ENCODE data around the gene CPLX4.

CPLX4 gene

GRCh38 chr18:59318460-59319050 lies at the start of gene CPLX4:
Gene CPLX4, minus strand, starts transcription at chr18:59318649. Its CDS starts 187 bp downstream, at chr18:59318462.
- no peak for FAIRE-seq

GRCh38 chr18:59360381-59360780 lies 41.9 kb upstream of the CPLX4 start:
- FAIRE-seq: no peak

- no peak for FAIRE-seq
Measured at GRCh38 chr18:59359576-59359952, 41.1 kb upstream of the CPLX4 start.

GRCh38 chr18:59358712-59359575 lies 40.5 kb upstream of the CPLX4 start, which contains the start of gene LMAN1:
Gene LMAN1, minus strand, starts transcription at chr18:59359265. Its CDS starts 21 bp downstream, at chr18:59359244.
- peak; percentile 47 for FAIRE-seq

- FAIRE-seq: no peak
Measured at GRCh38 chr18:59358414-59358711, 39.9 kb upstream of the CPLX4 start.

- no peak for FAIRE-seq
Measured at GRCh38 chr18:59357928-59358327, 39.5 kb upstream of the CPLX4 start.

GRCh38 chr18:59354731-59355130 lies 36.3 kb upstream of the CPLX4 start:
- FAIRE-seq: no peak

GRCh38 chr18:59353079-59353680 lies 34.7 kb upstream of the CPLX4 start:
- no peak for FAIRE-seq

GRCh38 chr18:59352250-59352855 lies 33.9 kb upstream of the CPLX4 start:
- no peak for FAIRE-seq

- no peak for FAIRE-seq
Measured at GRCh38 chr18:59345556-59345955, 27.1 kb upstream of the CPLX4 start.

GRCh38 chr18:59344996-59345395 lies 26.5 kb upstream of the CPLX4 start:
- FAIRE-seq: no peak

GRCh38 chr18:59343926-59344325 lies 25.5 kb upstream of the CPLX4 start:
- no peak for FAIRE-seq

GRCh38 chr18:59340817-59341216 lies 22.4 kb upstream of the CPLX4 start:
- peak; percentile 37 for FAIRE-seq

GRCh38 chr18:59340312-59340711 lies 21.9 kb upstream of the CPLX4 start:
- FAIRE-seq: no peak

- FAIRE-seq: no peak
Measured at GRCh38 chr18:59332986-59333385, 14.5 kb upstream of the CPLX4 start.

GRCh38 chr18:59328683-59329082 lies 10.2 kb upstream of the CPLX4 start:
- FAIRE-seq: no peak

GRCh38 chr18:59325965-59326364 lies 7.5 kb upstream of the CPLX4 start:
- no peak for FAIRE-seq

- no peak for FAIRE-seq
Measured at GRCh38 chr18:59324623-59324971, 6.1 kb upstream of the CPLX4 start.

GRCh38 chr18:59323931-59324622 lies 5.6 kb upstream of the CPLX4 start:
- no peak for FAIRE-seq

GRCh38 chr18:59311631-59312030 lies 6.8 kb downstream of the CPLX4 start:
- no peak for FAIRE-seq

GRCh38 chr18:59308938-59309260 lies 9.6 kb downstream of the CPLX4 start:
- FAIRE-seq: no peak

GRCh38 chr18:59308248-59308937 lies 10.1 kb downstream of the CPLX4 start:
- FAIRE-seq: no peak

- FAIRE-seq: no peak
Measured at GRCh38 chr18:59306640-59307039, 11.8 kb downstream of the CPLX4 start.

Data from G401.6 (cell line).